OCI-LY7 (cell line): ENCODE data around the gene KCNN3. TPM values are rescaled to one million over a fixed set of nuclear protein-coding genes. Genes with fewer than 3 reads are reported as not detected.

Experiments used
- BruUV-seq: library from RNA; stranded (reverse); fragments of 400-500 nt; replicated peaks from 2 replicates; lab custom pipeline; 2021; lab: Mats Ljungman, UMichigan
- CTCF ChIA-PET: fragments of 300-600 bp; sonication (Branson Sonifier 250); formaldehyde crosslinking; loops from one replicate; lab custom pipeline; 2022; ENCODE audit warnings: antibody characterized with exemption; ENCODE audit not compliant: unreplicated experiment; lab: Charles Lee
- POLR2A ChIA-PET: fragments of 300-600 bp; sonication (Branson Sonifier 250); formaldehyde crosslinking; loops from one replicate; lab custom pipeline; 2022; ENCODE audit warnings: antibody characterized with exemption; lab: Charles Lee
- DNase-seq: peaks from one replicate; pipeline ENCODE4 v3.0.0-alpha.2; 2015; ENCODE audit warnings: low spot score
- H2AFZ ChIP-seq: fragments of 200-600 bp; sonication (generic), shearing (Covaris generic); 2 replicates; pipeline ENCODE4 v1.6.1; 2014; ENCODE audit warnings: mild to moderate bottlenecking, antibody characterized with exemption, low read length, moderate library complexity
- H3K27ac ChIP-seq: fragments of 200-600 bp; sonication (generic); 2 replicates; pipeline ENCODE4 v1.5.1; 2014; ENCODE audit warnings: mixed run types, low read depth, mild to moderate bottlenecking, moderate library complexity, low read length, inconsistent platforms; ENCODE audit not compliant: poor library complexity, severe bottlenecking
- H3K36me3 ChIP-seq: fragments of 200-600 bp; sonication (generic); 2 replicates; pipeline ENCODE4 v1.6.1; 2014; ENCODE audit warnings: mild to moderate bottlenecking, antibody characterized with exemption, low read length, moderate library complexity, mixed read lengths; ENCODE audit not compliant: insufficient read depth
- H3K4me1 ChIP-seq: fragments of 200-600 bp; sonication (generic); 2 replicates; pipeline ENCODE4 v1.5.1; 2014; ENCODE audit warnings: mild to moderate bottlenecking, low read length; ENCODE audit not compliant: insufficient read depth, poor library complexity, severe bottlenecking
- H3K4me2 ChIP-seq: fragments of 200-600 bp; sonication (generic); 2 replicates; pipeline ENCODE4 v1.6.1; 2014; ENCODE audit warnings: mild to moderate bottlenecking, low read length
- H3K4me3 ChIP-seq: fragments of 200-600 bp; sonication (generic); 2 replicates; pipeline ENCODE4 v1.5.1; 2014; ENCODE audit warnings: mild to moderate bottlenecking, low read depth, low read length; ENCODE audit not compliant: poor library complexity, severe bottlenecking
- H3K79me2 ChIP-seq: fragments of 200-600 bp; sonication (generic); 2 replicates; pipeline ENCODE4 v1.6.1; 2016; ENCODE audit warnings: low read depth, mild to moderate bottlenecking, low read length, moderate library complexity, mixed read lengths; ENCODE audit not compliant: insufficient read depth
- H3K9me2 ChIP-seq: fragments of 200-600 bp; sonication (generic); 2 replicates; pipeline ENCODE4 v1.6.1; 2016; ENCODE audit warnings: mild to moderate bottlenecking, low read length, mixed read lengths; ENCODE audit not compliant: insufficient read depth
- H3K9me3 ChIP-seq: fragments of 200-600 bp; sonication (generic); 2 replicates; pipeline ENCODE4 v1.6.1; 2014; ENCODE audit warnings: mild to moderate bottlenecking, mixed run types, low read length, mixed read lengths
- H4K20me1 ChIP-seq: fragments of 200-600 bp; sonication (generic); 2 replicates; pipeline ENCODE4 v1.6.1; 2014; ENCODE audit warnings: mild to moderate bottlenecking, antibody characterized with exemption, low read length, moderate library complexity, mixed read lengths; ENCODE audit not compliant: insufficient read depth
- CTCF ChIP-seq: fragments of 200-600 bp; sonication (generic); conservative IDR thresholded peaks from 2 replicates; pipeline ENCODE4 v1.5.1; 2014; ENCODE audit warnings: mild to moderate bottlenecking, antibody characterized with exemption, low read length, moderate library complexity, mixed read lengths
- EZH2phosphoT487 ChIP-seq: fragments of 200-600 bp; sonication (generic); IDR thresholded peaks from 2 replicates; pipeline ENCODE4 v1.6.1; 2018; ENCODE audit warnings: low read depth, borderline replicate concordance, mild to moderate bottlenecking, mixed run types, antibody characterized with exemption, low read length, moderate library complexity, mixed read lengths
- intact Hi-C: fragments of 100-400 bp; cut with micrococcal nuclease; formaldehyde crosslinking; loops from one replicate; pipeline ENCODE4 v1.10.0; 2022; ENCODE audit not compliant: unreplicated experiment
- total RNA-seq, 2 experiments: library from RNA; depleted of rRNA in 1 of 2; stranded (reverse); fragments of >200 nt in 1 of 2; shearing (Covaris generic) in 1 of 2; gene quantifications; 2 replicates each; pipeline ENCODE4 v1.2.3, GENCODE V29; 2014 to 2022

KCNN3 gene
- total RNA-seq, 2 experiments from 2014 or later = 14.8 to 50.8 TPM

DNA sequence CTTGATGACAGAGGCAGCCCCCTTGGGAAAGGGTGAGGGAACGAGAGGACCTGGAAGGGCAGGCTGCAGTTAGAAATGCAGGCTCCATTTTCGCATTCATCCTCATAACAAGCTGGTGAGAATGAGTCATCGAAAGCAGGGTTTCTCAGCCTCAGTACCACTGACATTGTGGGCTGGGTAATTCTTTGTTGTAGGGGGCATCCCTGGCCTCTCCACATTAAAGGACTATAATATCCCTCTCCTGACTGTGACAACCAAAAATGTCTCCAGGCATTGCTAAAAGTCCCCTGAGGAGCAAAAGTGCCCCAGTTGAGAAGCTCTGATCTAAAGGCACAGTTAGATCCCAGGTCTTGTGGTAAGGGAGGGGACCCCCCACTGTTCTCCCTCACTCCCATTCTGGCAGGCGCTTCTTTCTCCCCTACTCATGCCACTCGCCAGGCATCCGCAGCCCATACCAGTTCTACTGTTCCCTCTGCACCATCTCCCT, 20.4 kb downstream of the KCNN3 start:
- CTCF ChIA-PET = no interaction called here
- Histone ChIP-seq H3K4me3 (no peak overlapping the region), H3K4me1 (peaks cover 20% of the 10 kb centered on the region), H4K20me1 (peaks cover 6% of the 10 kb centered on the region; the same call in 1 of the 2 replicates), H3K9me3 (no peaks in the 10 kb centered on the region), H3K4me2 (no peak overlapping the region), H2AFZ (no peak overlapping the region), H3K79me2 (peaks cover 25% of the 10 kb centered on the region; the same call in 1 of the 2 replicates), H3K36me3 (peaks cover 18% of the 10 kb centered on the region; the same call in 1 of the 2 replicates), H3K27ac (no peak overlapping the region), H3K9me2 (no peaks in the 10 kb centered on the region)
- no TSS peak for BruUV-seq
- no peak for TF ChIP-seq CTCF
- TF ChIP-seq EZH2phosphoT487 = no peak
- intact Hi-C loops = no loop called here
- DNase-seq = no peak
- POLR2A ChIA-PET = interaction anchor here (0.8 kb wide), 1 partner anchor 13 kb away, joined by 5 read pairs; no protein-coding TSS in a partner anchor

DNA sequence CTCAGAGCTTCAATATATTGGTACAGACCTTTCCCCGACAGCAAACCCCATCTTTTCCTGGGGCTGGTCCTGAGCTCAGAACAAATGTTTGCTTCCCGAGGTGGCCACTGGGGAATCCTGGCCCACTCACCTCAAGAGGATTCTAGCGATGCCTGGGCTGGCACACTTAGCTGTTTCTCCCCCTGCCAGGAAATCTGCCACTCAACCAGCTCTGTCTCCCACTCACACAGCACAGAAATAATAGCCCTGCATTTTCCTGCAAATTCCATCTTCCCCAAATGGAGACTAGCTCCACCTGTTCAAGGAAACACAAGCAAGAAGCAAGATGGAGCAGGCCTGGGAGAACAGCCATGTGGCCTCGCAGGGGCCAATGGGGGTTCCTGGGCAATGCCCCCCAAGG, 21.1 kb downstream of the KCNN3 start:
- no TSS peak for BruUV-seq
- intact Hi-C loops = no loop called here
- Histone ChIP-seq H3K27ac (no peak overlapping the region), H4K20me1 (peaks cover 6% of the 10 kb centered on the region; the same call in 1 of the 2 replicates), H3K4me2 (no peak overlapping the region), H3K4me3 (no peak overlapping the region), H3K4me1 (peaks cover 26% of the 10 kb centered on the region), H3K79me2 (peaks cover 19% of the 10 kb centered on the region; the same call in 1 of the 2 replicates), H3K9me3 (no peaks in the 10 kb centered on the region), H3K36me3 (peaks cover 18% of the 10 kb centered on the region; the same call in 1 of the 2 replicates), H3K9me2 (no peaks in the 10 kb centered on the region), H2AFZ (no peak overlapping the region)
- CTCF ChIA-PET = no interaction called here
- no peak for DNase-seq
- TF ChIP-seq EZH2phosphoT487 = no peak
- TF ChIP-seq CTCF = no peak
- POLR2A ChIA-PET = interaction anchor here (1.0 kb wide), 1 partner anchor 10 kb away, joined by 4 read pairs; no protein-coding TSS in a partner anchor

DNA sequence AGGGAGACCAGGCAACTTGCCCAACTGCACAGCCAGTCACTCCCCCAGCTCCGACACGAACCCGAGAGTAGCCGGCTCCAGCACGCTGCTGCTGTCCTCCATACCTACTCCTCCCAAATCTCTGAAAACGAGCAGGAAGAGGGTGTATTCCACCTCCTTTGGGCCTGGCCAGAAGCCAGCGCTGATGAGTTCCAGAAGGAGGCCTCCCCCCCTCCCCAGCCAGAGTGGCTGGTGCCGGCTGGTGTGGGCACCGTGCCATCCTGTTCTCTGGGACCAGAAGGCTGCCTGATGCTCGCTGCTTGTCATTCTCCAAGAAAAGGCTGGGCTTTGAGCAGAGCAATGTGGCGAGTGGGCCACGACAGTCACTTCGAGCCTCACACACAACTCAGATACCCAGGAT, 22.2 kb downstream of the KCNN3 start:
- H4K20me1 ChIP-seq = peaks cover 6% of the 10 kb centered on the region; the same call in 1 of the 2 replicates
- H3K4me3 ChIP-seq = no peak overlapping the region
- POLR2A ChIA-PET = interaction anchor here (1.0 kb wide), 1 partner anchor 11 kb away, joined by 4 read pairs; no protein-coding TSS in a partner anchor
- peaks cover 19% of the 10 kb centered on the region; the same call in 1 of the 2 replicates for H3K79me2 ChIP-seq
- no peak for DNase-seq
- no peaks in the 10 kb centered on the region for H3K9me3 ChIP-seq
- peaks cover 18% of the 10 kb centered on the region; the same call in 1 of the 2 replicates for H3K36me3 ChIP-seq
- no peak overlapping the region for H3K4me2 ChIP-seq
- H2AFZ ChIP-seq = no peak overlapping the region
- H3K9me2 ChIP-seq = no peaks in the 10 kb centered on the region
- TF ChIP-seq EZH2phosphoT487 (no peak), CTCF (no peak)
- no peak overlapping the region for H3K27ac ChIP-seq
- CTCF ChIA-PET = interaction anchor here (1.1 kb wide), 1 partner anchor 9 kb away, joined by 3 read pairs; no protein-coding TSS in a partner anchor
- BruUV-seq = no TSS peak
- intact Hi-C loops = no loop called here
- peaks cover 32% of the 10 kb centered on the region for H3K4me1 ChIP-seq
